GM21360 (cell line): Measurements from ENCODE around the gene FABP3.

Experiments
- ATAC-seq: cut with Tn5 transposase; IDR thresholded peaks from one replicate; pipeline ENCODE4 v1.9.1; 2021; ENCODE audit warnings: mild to moderate bottlenecking, moderate library complexity; ENCODE audit not compliant: unreplicated experiment

FABP3 gene

DNA sequence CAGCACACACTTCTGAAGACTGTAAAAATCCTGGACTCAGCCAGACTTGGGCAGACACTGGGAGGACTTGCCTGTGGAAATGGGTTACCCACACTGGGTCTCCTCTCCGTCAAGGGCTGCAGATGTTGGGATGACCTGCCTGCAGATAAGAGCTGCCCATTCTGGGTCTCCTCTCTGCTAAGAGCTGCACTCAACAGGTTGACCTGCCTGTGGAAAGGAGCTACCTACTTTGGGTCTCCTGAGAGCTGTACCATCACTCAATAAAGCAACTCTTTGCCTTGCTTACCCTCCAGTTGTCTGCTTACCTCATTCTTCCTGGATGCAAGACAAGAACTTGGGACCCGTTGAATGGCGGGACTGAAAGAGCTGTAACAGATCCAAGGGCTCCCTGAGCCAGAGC, 47.9 kb downstream of the FABP3 start:
- no peak for ATAC-seq

DNA sequence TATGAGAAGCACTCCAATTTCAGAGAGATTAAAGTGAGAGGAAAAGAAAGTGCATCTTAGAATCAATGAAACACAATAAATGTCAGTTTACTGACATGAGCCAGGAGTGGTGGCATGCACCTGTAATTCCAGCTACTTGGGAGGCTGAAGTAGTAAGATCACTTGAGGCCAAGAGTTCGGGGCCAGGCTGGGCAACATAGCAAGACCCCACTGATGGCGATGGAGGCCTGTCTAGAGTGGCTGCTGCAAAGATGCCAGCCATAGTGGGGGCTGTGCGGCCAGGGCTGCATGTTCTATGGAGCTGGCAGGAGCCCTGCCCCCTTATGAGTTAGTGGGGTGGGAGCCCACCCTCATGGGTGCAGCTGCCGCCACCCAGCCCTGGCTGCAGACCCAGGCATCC, 48.8 kb downstream of the FABP3 start:
- no peak for ATAC-seq

DNA sequence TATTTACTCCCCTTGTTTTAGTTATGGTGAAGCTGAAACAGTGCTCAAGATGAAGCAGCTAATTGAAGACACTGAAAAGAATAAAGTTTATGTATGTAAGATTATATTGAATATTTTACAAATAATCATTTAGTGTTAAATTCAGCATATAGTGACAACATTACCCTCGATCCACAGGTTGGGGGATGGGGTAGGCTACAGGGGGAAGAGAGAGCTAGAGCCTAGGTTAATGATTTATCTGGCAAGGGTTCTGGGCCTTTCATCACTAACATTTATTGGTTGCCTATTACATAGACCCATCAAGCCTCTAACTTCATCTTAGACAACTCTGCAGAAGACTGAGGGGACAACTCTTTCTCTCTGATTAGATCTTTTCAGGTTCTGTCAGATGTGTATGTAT, 54.7 kb downstream of the FABP3 start:
- no peak for ATAC-seq

DNA sequence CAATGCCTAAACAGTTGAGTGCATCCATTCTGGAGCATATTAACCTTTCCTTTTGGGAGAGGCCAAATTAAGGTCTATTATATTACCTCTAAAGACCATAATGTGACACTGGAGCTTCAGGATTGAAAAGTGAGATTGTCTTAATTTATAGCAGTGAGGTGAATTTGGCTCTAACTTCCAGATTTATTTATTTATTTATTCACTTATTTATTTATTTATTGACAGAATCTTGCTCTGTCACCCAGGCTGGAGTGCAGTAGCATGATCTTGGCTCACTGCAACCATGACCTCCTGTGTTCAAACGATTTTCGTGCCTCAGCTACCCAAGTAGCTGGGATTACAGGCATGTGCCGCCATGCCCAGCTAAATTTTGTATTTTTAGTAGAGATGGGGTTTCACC, 57.0 kb downstream of the FABP3 start:
- ATAC-seq, result no peak
